Left cardiac atrium (tissue), 4 donors: ENCODE data around the gene MDFI. TPM values are rescaled to one million over a fixed set of nuclear protein-coding genes. Genes with fewer than 3 reads are reported as not detected.

ENCODE experiments used
- ATAC-seq, 2 donors: fragments of 200-7000 bp; cut with Tn5 transposase; one replicate each; pipeline ENCODE4 v1.9.1; 2020; ENCODE audit warnings: mild to moderate bottlenecking in 2 of 2, moderate library complexity in 2 of 2
- DNase-seq: peaks from one replicate; pipeline ENCODE4 v3.0.0-alpha.2; 2020
- intact Hi-C, 2 donors: fragments of 100-400 bp; cut with DNase I; formaldehyde crosslinking; loops; one replicate each; pipeline versions ENCODE4 v1.14.1 to v1.15.1; 2022 to 2023
- total RNA-seq, 2 donors: library from RNA; stranded (reverse); fragmentation: NEBNext Ultra II Directional; extraction: Animal tissue kit (Norgen Biotek cat#: 25700); gene quantifications; one replicate each; pipeline ENCODE4 v1.2.1, GENCODE V29; 2021
- donor health status: DM: no; HTN: yes; CAD: no.
- donor health status: DM: no; HTN: yes; CAD: no; lungs with severe emphysema.
- donor health status: DM: yes; HTN: yes; CAD: no.
- donor health status: Dilated cardiomyopathy.

MDFI gene
- total RNA-seq, 2 donors from 2014 or later, result 9.2 TPM

DNA sequence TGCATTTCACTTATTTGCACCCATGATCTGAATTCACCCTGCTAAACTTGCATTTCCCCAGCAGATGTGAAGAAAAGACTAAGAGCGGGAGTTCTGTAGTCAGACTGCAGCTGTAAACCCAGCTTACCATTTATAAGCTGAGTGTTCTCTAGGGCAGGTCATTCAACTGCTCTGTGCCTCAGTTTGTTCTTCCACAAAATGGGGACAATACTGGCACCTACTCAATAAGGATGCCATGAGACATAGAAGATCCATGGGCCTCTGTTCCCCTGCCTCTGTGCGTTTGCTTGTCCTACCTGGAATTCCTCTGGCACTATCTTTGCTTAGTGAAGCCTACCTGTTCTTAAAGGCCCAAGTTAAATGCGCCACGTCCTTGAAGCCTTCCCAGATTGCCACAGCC lies 12.2 kb upstream of the MDFI start:
- intact Hi-C loops, result no loop called here

DNA sequence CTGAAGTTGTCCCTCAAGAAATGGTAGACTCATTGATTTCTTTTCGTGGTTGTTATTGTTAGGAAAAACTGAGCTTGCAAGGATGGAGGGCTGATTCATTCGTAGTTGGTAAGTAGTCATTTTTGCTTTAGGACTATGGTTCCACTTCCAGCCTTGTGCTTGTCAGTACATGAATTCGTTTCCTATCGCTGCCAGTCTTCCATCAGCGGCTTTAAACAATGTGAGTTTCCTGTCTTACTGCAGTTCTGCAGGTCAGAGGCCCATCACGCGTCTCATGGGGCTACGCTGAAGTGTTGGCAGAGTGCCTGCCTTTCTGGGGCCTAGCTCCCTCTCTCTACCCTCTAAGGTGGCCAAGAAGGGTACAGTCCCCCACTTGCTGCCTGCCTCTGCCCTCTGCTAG lies 11.4 kb upstream of the MDFI start:
- DNase-seq, result no peak
- intact Hi-C loops, result no loop called here
- no peak for ATAC-seq

More for the DNA sequence above, 12.2 kb upstream of the MDFI start:
- ATAC-seq, result no peak
- no peak for DNase-seq

GRCh38 chr6:41629128-41629527 lies 9.1 kb upstream of the MDFI start:
- intact Hi-C loops, result no loop called here
- ATAC-seq (no peak), DNase-seq (no peak)

DNA sequence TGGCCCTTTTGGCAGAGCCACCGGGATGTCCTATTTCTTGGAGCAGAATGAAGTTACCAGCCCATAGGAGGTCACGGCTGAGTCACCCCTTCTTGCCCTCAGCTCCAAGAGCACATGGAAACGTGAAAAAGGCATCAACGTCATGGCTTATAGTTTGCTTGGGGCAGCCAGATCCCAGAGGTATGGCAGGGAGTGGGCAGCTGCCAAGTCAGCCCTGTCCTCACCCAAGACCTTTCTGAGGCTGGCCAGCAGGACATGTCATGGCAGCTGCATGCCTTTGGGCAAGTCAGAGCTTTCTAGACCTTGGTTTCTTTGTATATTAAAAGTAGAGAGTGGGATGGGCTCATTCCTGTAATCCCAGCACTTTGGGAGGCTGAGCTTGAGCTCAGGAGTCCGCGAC lies 8.2 kb upstream of the MDFI start:
- ATAC-seq (no peak), DNase-seq (no peak)
- intact Hi-C loops, result no loop called here

DNA sequence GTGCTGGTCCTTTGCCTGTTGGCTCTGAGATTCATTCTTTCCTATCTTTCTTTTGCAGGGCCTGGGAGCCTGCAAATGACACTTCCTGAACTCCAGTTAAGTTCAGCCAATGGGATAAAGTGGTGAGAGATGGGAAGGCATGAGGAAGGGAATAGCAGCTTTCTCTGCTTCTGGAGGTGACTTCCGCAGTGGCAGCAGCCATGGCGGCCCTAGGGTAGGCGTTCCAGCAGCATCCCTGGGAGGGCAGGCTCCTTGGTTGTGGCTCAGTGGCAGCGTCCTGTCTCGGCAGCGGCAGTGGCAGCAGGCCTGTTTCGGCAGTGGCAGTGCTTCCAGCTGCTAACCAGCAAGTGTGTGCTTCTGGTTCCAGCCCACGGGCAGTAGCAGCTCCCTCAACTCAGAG lies 7.3 kb upstream of the MDFI start:
- intact Hi-C loops, result no loop called here
- DNase-seq (no peak), ATAC-seq (no peak)

- ATAC-seq (no peak), DNase-seq (no peak)
- intact Hi-C loops, result no loop called here
Observed at GRCh38 chr6:41633056-41633634, 5.1 kb upstream of the MDFI start.

DNA sequence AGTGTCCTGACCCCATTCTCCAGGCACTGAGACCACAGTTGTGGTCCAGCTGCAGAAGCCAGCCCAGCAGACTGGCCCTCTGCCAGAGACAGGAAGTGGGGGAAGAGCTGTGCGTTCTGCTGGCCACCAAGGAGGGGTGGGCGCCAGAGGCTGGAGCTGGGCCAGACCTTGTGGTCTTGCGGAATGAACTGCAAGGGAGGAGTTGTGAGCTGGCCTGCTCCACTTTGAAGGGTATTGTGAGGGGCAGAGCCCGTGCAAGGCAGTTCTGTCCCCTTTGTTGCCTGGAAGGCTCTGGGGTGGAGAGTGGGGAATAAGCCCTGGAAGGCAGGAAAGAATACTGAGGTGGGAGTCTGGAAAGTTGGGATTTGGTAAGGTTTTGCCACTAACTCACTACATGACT lies 3.6 kb upstream of the MDFI start:
- intact Hi-C loops, result no loop called here
- DNase-seq, result no peak

DNA sequence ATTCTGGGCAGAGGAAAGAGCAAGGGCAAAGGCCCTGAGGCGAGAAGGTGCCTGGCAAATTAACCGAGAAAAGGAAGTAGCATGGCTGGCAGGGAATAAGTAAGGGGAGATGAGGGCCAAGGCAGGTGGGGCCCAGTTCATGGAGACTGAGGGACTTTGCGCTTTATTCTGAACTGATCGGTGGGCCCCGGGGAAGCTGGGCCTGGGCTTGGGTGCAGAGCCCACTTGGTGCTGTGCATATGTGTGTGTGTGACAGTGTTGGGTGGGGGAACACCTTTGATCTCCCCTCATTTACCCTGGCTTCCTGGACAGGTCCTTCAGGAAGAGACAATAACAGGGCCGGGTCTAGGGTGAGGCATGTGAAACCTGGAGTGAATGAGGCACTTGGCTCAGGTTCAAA lies 2.9 kb upstream of the MDFI start:
- intact Hi-C loops, result no loop called here
- DNase-seq (no peak), ATAC-seq (no peak)

More for the DNA sequence above, 3.6 kb upstream of the MDFI start:
- ATAC-seq, result no peak

GRCh38 chr6:41636833-41637193 lies 1.5 kb upstream of the MDFI start:
- peak in 1 of 2 donors; percentile 46 for ATAC-seq
- intact Hi-C loops, result no loop called here
- peak; percentile 62 for DNase-seq

- DNase-seq (no peak), ATAC-seq (no peak)
- intact Hi-C loops, result no loop called here
Observed at GRCh38 chr6:41637194-41638001, 870 bp upstream of the MDFI start.

- intact Hi-C loops, result no loop called here
- DNase-seq (no peak), ATAC-seq (peak; percentile 18 to 48)
Observed at GRCh38 chr6:41638935-41639808, 904 bp downstream of the MDFI start.

DNA sequence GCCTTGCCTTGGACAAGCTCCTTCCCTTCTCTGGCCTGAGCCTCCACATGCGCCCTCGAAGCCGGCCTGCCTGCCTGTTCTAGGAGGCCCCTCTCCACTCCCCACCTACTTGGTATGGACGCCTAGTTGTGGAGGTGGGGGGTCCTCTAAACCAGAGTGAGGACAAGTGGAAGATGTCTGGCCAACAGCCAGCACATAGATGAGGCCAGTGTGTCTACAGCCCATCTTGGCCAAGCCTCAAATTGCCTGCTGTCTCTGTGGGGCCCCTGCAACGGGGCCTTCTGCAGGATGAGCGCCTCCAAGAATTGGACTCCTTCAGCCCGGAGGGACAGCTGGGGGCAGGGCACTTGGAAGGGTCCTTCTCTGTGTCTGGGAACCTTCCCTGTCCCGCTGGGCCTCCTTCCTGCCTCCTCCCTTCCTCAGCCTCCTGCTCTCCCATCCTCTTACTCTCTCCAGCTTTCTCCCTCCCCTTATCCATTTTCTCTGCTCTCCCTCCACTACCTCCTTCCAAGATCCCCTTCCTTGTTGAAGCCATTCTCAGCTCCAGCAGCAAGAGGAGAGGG lies 1.6 kb downstream of the MDFI start:
- no peak for DNase-seq
- intact Hi-C loops, result no loop called here
- peak in 1 of 2 donors; percentile 3 for ATAC-seq

GRCh38 chr6:41640426-41640825 lies 2.2 kb downstream of the MDFI start:
- no peak for ATAC-seq
- DNase-seq, result no peak
- intact Hi-C loops, result no loop called here

DNA sequence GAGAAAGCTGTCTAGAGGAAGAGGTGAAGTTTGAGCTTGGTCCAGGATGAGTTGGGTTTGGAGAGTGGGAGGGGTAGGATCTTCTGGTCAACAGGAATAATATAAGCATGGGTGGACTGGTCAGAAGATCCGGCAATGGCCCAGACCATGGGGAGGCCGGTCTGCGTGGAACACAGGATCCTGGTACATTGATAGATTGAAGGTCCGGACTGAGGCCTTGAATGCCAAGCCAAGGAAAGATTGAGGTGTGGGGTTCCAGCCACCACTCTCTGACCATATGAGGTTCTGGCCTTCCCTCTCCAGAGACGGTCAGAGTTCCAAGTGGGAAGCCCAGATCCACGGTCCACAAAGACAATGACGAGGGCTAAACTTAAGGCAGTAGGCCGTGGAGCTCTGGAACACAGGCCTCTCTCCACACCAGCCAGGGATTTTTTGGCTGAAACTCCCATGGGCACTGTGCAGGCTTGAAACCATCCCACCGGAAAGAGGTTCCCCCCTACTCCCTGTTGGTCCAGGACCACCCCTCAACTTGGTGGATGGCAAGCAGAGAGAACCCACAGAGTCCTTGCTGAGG lies 3.2 kb downstream of the MDFI start:
- ATAC-seq (no peak), DNase-seq (no peak)
- intact Hi-C loops, result no loop called here

DNA sequence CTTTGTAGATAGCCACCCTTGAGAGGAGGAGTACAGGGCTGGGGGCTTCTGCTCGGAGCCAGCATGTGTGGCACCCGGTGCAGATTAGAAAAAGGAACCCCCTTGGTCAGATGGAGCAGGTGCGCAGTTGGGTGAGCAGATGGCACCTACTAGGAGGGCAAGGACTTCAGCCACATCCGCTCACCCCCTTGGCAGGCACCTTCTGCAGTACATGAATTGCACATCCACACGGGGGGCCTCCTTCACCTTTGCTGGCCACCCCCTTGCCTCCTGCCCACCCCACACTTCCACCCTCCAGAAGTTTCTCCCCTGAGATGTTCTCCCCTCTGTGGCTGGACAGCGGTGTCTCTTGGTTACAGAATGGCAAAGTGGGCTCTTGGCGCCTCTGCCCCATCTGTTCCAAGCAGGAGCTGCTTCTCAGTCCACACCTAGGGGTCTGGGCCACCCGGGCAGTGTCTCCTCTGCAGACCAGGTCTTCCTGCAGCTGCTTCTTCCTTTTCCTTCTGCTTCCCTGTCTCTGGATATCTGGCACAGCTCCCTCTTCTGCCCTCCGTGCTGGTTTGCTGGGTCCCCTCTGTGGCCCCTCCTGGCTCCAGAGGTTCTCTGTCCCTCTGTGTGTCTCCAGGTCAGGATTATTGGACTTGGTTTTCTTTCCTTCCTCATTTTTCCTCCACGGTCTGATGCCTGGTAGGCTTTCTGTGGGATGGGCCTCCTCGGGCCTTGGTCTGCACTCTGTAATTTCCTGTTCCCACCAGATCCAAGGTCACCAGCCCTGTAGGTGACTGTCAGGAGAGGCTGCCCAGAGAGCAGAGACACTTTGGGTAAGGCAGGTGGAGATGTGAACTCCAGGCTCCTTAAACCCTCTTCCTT lies 4.1 kb downstream of the MDFI start:
- ATAC-seq (no peak), DNase-seq (no peak)
- intact Hi-C loops, result no loop called here

DNA sequence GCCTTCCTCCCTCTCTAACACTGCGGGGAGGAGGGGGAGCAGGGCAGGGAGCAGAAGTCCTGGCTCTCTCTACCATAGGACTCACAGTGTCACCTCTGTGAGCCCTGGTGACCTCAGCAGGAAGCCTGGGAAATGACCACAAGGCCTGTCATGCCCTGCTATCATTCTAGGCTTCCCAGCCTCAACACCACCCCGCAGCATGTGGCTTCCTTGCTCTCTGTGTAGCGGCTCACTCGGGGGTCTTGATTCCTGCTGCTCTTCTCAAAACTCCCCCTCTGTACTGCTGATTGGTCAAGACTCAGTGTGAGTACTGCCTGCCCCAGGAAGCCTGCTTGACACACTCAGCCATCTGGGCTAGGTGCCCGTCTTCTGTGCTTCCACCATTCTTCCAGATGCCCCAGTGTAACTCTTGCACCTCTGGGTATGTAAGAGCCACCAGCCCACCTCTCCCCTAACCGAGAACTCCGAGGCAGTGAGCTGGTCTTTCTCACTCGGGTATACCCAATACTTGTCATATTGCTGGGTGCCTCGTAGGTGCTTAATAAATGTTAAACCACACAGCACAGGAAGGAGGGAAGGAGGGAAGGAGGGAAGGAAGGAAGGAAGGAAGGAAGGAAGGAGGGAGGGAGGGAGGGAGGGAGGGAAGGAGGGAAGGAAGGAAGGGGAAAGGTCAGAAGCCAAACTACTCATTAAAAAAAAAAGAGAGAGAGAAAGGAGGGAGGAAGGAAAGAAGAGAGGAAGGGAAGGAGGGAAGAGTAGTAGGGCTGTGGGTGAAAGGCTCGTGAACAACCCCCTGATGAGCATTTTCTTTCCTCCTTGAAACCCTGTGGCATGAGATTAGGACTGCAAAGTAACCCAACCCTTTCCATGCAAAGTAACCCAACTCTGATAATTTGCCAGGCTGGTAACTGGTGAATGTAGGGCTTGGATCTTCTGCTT lies 5.0 kb downstream of the MDFI start:
- ATAC-seq, result no peak
- intact Hi-C loops, result no loop called here

GRCh38 chr6:41643899-41644269 lies 5.6 kb downstream of the MDFI start:
- no peak for DNase-seq
- no peak for ATAC-seq
- intact Hi-C loops, result no loop called here

More for the DNA sequence above, 5.0 kb downstream of the MDFI start:
- no peak for DNase-seq
